H1 (cell line): ENCODE measurements around the gene NRXN3. TPM values are rescaled to one million over a fixed set of nuclear protein-coding genes. Genes with fewer than 3 reads are reported as not detected.

Experiments used
- RBBP5 ChIP-seq: IDR thresholded peaks from 2 replicates; pipeline ENCODE4 v1.7.1; 2012; ENCODE audit warnings: low read depth, mild to moderate bottlenecking, inconsistent platforms, low read length, moderate library complexity, borderline replicate concordance
- polyA plus RNA-seq, 7 experiments: library from polyadenylated mRNA; depleted of rRNA in 3 of 7; stranded (reverse) in 5 of 7; unstranded in 2 of 7; fragments of >200 nt in 5 of 7; fragments of 200-250 nt in 2 of 7; gene quantifications; 1 replicate in 5 of 7; 2 replicates in 1 of 7; 4 replicates in 1 of 7; pipeline versions ENCODE4 v1.2.1 to v1.2.3, GENCODE V29; 2011 to 2013; ENCODE audit warnings: missing spikeins in 2 of 7, mixed read lengths in 2 of 7
- total RNA-seq: library from RNA; stranded (reverse); fragmentation: NEBNext Ultra II Directional; extraction: Animal tissue kit (Norgen Biotek cat#: 25700); gene quantifications from 2 replicates; pipeline ENCODE4 v1.2.1, GENCODE V29; 2021

Gene NRXN3
- total and polyA plus RNA-seq, 2 of the 8 experiments (the other 6 are each of a cell fraction or from before 2014, with no cell fraction given), result 2.6 to 4.1 TPM

- TF ChIP-seq RBBP5, result no peak
- TF ChIP-seq, all 59 proteins: peak for 0
These were observed 1651.9 kb downstream of the NRXN3 start (continued) for GRCh38 chr14:79822034-79822433.
